H9 (cell line): ENCODE data around the gene C3orf52. TPM values are rescaled to one million over a fixed set of nuclear protein-coding genes. Genes with fewer than 3 reads are reported as not detected.

ENCODE experiments used
- DNase-seq: peaks from one replicate; pipeline ENCODE4 v3.0.0-alpha.2; 2017
- H2AFZ ChIP-seq: one replicate; pipeline ENCODE4 v1.6.1; 2013; ENCODE audit warnings: mild to moderate bottlenecking, low read length, control low read depth, moderate library complexity
- H2AK5ac ChIP-seq: 2 replicates; pipeline ENCODE4 v1.6.1; 2013; ENCODE audit warnings: low read length, control low read depth, mixed read lengths; ENCODE audit not compliant: insufficient read length
- H2BK120ac ChIP-seq: one replicate; pipeline ENCODE4 v1.6.1; 2013; ENCODE audit warnings: low read depth, mild to moderate bottlenecking, low read length, control low read depth, inconsistent platforms; ENCODE audit not compliant: poor library complexity, severe bottlenecking
- H2BK12ac ChIP-seq: 2 replicates; pipeline ENCODE4 v1.6.1; 2013; ENCODE audit warnings: low read length, control low read depth, mixed read lengths, low read depth; ENCODE audit not compliant: insufficient read length
- H2BK15ac ChIP-seq: 2 replicates; pipeline ENCODE4 v1.6.1; 2013; ENCODE audit warnings: low read depth, low read length, control low read depth
- H2BK20ac ChIP-seq: one replicate; pipeline ENCODE4 v1.6.1; 2013; ENCODE audit warnings: low read depth, mild to moderate bottlenecking, low read length, control low read depth, inconsistent platforms; ENCODE audit not compliant: poor library complexity, severe bottlenecking
- H2BK5ac ChIP-seq: 2 replicates; pipeline ENCODE4 v1.6.1; 2013; ENCODE audit warnings: low read length, control low read depth, mixed read lengths; ENCODE audit not compliant: insufficient read length
- H3K14ac ChIP-seq: 2 replicates; pipeline ENCODE4 v1.6.1; 2013; ENCODE audit warnings: low read length, control low read depth; ENCODE audit not compliant: insufficient read depth
- H3K18ac ChIP-seq: 2 replicates; pipeline ENCODE4 v1.6.1; 2013; ENCODE audit warnings: low read depth, mild to moderate bottlenecking, mixed read lengths, low read length, control low read depth; ENCODE audit not compliant: insufficient read length
- H3K23ac ChIP-seq: 2 replicates; pipeline ENCODE4 v1.6.1; 2013; ENCODE audit warnings: low read length, control low read depth, mixed read lengths, low read depth; ENCODE audit not compliant: insufficient read length
- H3K23me2 ChIP-seq: 2 replicates; pipeline ENCODE4 v1.6.1; 2013; ENCODE audit warnings: low read depth, mild to moderate bottlenecking, mixed read lengths, low read length, control low read depth; ENCODE audit not compliant: insufficient read length, poor library complexity, severe bottlenecking
- H3K27ac ChIP-seq: 2 replicates; pipeline ENCODE4 v1.5.1; 2013; ENCODE audit warnings: low read length, control low read depth, mixed read lengths, low read depth; ENCODE audit not compliant: insufficient read length
- H3K27me3 ChIP-seq: 2 replicates; pipeline ENCODE4 v1.6.1; 2013; ENCODE audit warnings: low read length, control low read depth, inconsistent platforms; ENCODE audit not compliant: insufficient read depth
- H3K4ac ChIP-seq: 2 replicates; pipeline ENCODE4 v1.6.1; 2013; ENCODE audit warnings: low read depth, mild to moderate bottlenecking, control low read depth, inconsistent platforms, low read length, moderate library complexity
- H3K4me1 ChIP-seq: 2 replicates; pipeline ENCODE4 v1.6.1; 2013; ENCODE audit warnings: low read length, control low read depth, inconsistent platforms; ENCODE audit not compliant: insufficient read depth
- H3K4me2 ChIP-seq: 2 replicates; pipeline ENCODE4 v1.6.1; 2013; ENCODE audit warnings: low read length, control low read depth, mixed read lengths; ENCODE audit not compliant: insufficient read length, insufficient read depth
- H3K56ac ChIP-seq: 2 replicates; pipeline ENCODE4 v1.6.1; 2013; ENCODE audit warnings: low read depth, mild to moderate bottlenecking, mixed read lengths, low read length, control low read depth; ENCODE audit not compliant: insufficient read length
- H3K79me1 ChIP-seq: 2 replicates; pipeline ENCODE4 v1.6.1; 2013; ENCODE audit warnings: low read depth, mild to moderate bottlenecking, moderate library complexity, low read length, control low read depth, inconsistent platforms; ENCODE audit not compliant: insufficient read depth, poor library complexity, severe bottlenecking
- H3K79me2 ChIP-seq: 2 replicates; pipeline ENCODE4 v1.6.1; 2013; ENCODE audit warnings: low read length, control low read depth, inconsistent platforms; ENCODE audit not compliant: insufficient read depth
- H3K9ac ChIP-seq: 2 replicates; pipeline ENCODE4 v1.6.1; 2013; ENCODE audit warnings: low read length, control low read depth, mixed read lengths; ENCODE audit not compliant: insufficient read length; ENCODE audit errors: extremely low read depth
- H3K9me3 ChIP-seq: one replicate; pipeline ENCODE4 v1.6.1; 2013; ENCODE audit warnings: low read depth, low read length, inconsistent platforms; ENCODE audit not compliant: control insufficient read depth
- H3T11ph ChIP-seq: one replicate; pipeline ENCODE4 v1.6.1; 2013; ENCODE audit warnings: mild to moderate bottlenecking, low read length, control low read depth, inconsistent platforms
- H4K20me1 ChIP-seq: one replicate; pipeline ENCODE4 v1.6.1; 2013; ENCODE audit not compliant: control insufficient read depth, insufficient read length, insufficient read depth
- H4K5ac ChIP-seq: 2 replicates; pipeline ENCODE4 v1.6.1; 2013; ENCODE audit warnings: low read depth, mild to moderate bottlenecking, mixed read lengths, low read length, control low read depth; ENCODE audit not compliant: insufficient read length
- H4K8ac ChIP-seq: replicated peaks from 2 replicates; pipeline ENCODE4 v1.6.1; 2013; ENCODE audit warnings: low read length, control low read depth, mixed read lengths, low read depth; ENCODE audit not compliant: insufficient read length
- H4K91ac ChIP-seq: 2 replicates; pipeline ENCODE4 v1.6.1; 2013; ENCODE audit warnings: low read depth, mild to moderate bottlenecking, moderate library complexity, mixed read lengths, low read length, control low read depth; ENCODE audit not compliant: insufficient read length
- H3K27ac Mint-ChIP-seq, 3 experiments: 2 replicates in 2 of 3; 3 replicates in 1 of 3; pipeline ENCODE4 v1.8.0; 2020 to 2021; ENCODE audit warnings: mixed read lengths in 3 of 3, mild to moderate bottlenecking in 1 of 3, moderate library complexity in 1 of 3
- H3K27me3 Mint-ChIP-seq: 2 replicates; pipeline ENCODE4 v1.8.0; 2021; ENCODE audit warnings: low read depth, mild to moderate bottlenecking, moderate library complexity, mixed read lengths
- H3K36me3 Mint-ChIP-seq, 3 experiments: 2 replicates in 2 of 3; 3 replicates in 1 of 3; pipeline ENCODE4 v1.8.0; 2020 to 2021; ENCODE audit warnings: low read depth in 3 of 3, mixed read lengths in 3 of 3; ENCODE audit not compliant: insufficient read depth in 1 of 3
- H3K4me1 Mint-ChIP-seq, 2 experiments: 2 replicates each; pipeline ENCODE4 v1.8.0; 2020; ENCODE audit warnings: mixed read lengths in 2 of 2
- H3K4me3 Mint-ChIP-seq, 2 experiments: 2 replicates in 1 of 2; 3 replicates in 1 of 2; pipeline ENCODE4 v1.8.0; 2020 to 2021; ENCODE audit warnings: mild to moderate bottlenecking in 2 of 2, mixed read lengths in 2 of 2, moderate library complexity in 1 of 2
- H3K9me3 Mint-ChIP-seq, 2 experiments: 2 replicates in 1 of 2; 3 replicates in 1 of 2; pipeline ENCODE4 v1.8.0; 2020; ENCODE audit warnings: mild to moderate bottlenecking in 2 of 2, mixed read lengths in 2 of 2, moderate library complexity in 1 of 2
- WGBS: extraction: QIAGEN DNeasy Blood & Tissue Kit; methylation state at CpG from one replicate; pipeline ENCODE4 v1.1.7; 2013; ENCODE audit warnings: missing lambda C conversion rate, low lambda C conversion rate, mixed read lengths; ENCODE audit not compliant: insufficient read length; ENCODE audit errors: extremely low coverage; 5-methylcytosine and 5-hydroxymethylcytosine counted together
- total RNA-seq: library from RNA; stranded (reverse); gene quantifications from 2 replicates; pipeline ENCODE4 v1.2.1, GENCODE V29; 2021
- TF ChIP-seq, protein P1 (sequence below): fragments of 200-600 bp; sonication (generic); conservative IDR thresholded peaks from 3 replicates; pipeline ENCODE4 v1.8.0; 2021; ENCODE audit warnings: antibody characterized with exemption, mild to moderate bottlenecking

Gene C3orf52
- total RNA-seq, 1 experiment from 2014 or later = 11.2 TPM

GRCh38 chr3:112143251-112143650, 57.1 kb downstream of the C3orf52 start:
- Histone ChIP-seq H3K23me2 (no peaks in the 10 kb centered on the region), H3K4me2 (no peak overlapping the region), H3K79me1 (no peaks in the 10 kb centered on the region), H2AK5ac (no peak overlapping the region), H3K4me1 (no peaks in the 10 kb centered on the region; the same call in 1 of the 2 replicates), H3K4ac (no peak overlapping the region), H4K20me1 (no peaks in the 10 kb centered on the region), H3K27me3 (no peaks in the 10 kb centered on the region), H4K91ac (no peak overlapping the region), H3K23ac (no peak overlapping the region), H3K56ac (no peak overlapping the region), H3T11ph (no peak overlapping the region), H2BK15ac (no peak overlapping the region), H3K18ac (no peak overlapping the region), H3K27ac (no peak overlapping the region), H2AFZ (no peak overlapping the region), H4K8ac (no peak overlapping the region), H3K79me2 (no peaks in the 10 kb centered on the region), H3K14ac (no peak overlapping the region), H2BK5ac (no peak overlapping the region), H4K5ac (no peak overlapping the region), H2BK120ac (no peak overlapping the region), H2BK20ac (no peak overlapping the region), H2BK12ac (no peak overlapping the region), H3K9ac (no peak overlapping the region), H3K9me3 (no peaks in the 10 kb centered on the region)
- Mint-ChIP-seq H3K27me3 (no peaks in the 10 kb centered on the region), H3K9me3 (peaks cover 25 to 41% of the 10 kb centered on the region in 2 experiments), H3K4me1 (peaks cover 0 to 4% of the 10 kb centered on the region in 2 experiments; a peak in 3 of 4 replicates), H3K36me3 (peaks cover 11 to 36% (median 19%) of the 10 kb centered on the region in 3 experiments), H3K4me3 (no peak overlapping the region), H3K27ac (no peak overlapping the region)
- TF ChIP-seq, protein P1, sequence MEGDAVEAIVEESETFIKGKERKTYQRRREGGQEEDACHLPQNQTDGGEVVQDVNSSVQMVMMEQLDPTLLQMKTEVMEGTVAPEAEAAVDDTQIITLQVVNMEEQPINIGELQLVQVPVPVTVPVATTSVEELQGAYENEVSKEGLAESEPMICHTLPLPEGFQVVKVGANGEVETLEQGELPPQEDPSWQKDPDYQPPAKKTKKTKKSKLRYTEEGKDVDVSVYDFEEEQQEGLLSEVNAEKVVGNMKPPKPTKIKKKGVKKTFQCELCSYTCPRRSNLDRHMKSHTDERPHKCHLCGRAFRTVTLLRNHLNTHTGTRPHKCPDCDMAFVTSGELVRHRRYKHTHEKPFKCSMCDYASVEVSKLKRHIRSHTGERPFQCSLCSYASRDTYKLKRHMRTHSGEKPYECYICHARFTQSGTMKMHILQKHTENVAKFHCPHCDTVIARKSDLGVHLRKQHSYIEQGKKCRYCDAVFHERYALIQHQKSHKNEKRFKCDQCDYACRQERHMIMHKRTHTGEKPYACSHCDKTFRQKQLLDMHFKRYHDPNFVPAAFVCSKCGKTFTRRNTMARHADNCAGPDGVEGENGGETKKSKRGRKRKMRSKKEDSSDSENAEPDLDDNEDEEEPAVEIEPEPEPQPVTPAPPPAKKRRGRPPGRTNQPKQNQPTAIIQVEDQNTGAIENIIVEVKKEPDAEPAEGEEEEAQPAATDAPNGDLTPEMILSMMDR = no peak
- no CpG with 5 or more reads among the region's 1 CpG for WGBS
- DNase-seq = no peak
